NT2/D1 (cell line): ENCODE measurements around the gene CAPN9.

Experiments used
- SUZ12 ChIP-seq: IDR thresholded peaks from 2 replicates; pipeline ENCODE4 v1.6.1; 2011; ENCODE audit not compliant: insufficient read length, insufficient read depth; ENCODE audit errors: extremely low read depth
- YY1 ChIP-seq: IDR thresholded peaks from 2 replicates; pipeline ENCODE4 v1.6.1; 2011; ENCODE audit not compliant: insufficient read length, insufficient read depth

DNA sequence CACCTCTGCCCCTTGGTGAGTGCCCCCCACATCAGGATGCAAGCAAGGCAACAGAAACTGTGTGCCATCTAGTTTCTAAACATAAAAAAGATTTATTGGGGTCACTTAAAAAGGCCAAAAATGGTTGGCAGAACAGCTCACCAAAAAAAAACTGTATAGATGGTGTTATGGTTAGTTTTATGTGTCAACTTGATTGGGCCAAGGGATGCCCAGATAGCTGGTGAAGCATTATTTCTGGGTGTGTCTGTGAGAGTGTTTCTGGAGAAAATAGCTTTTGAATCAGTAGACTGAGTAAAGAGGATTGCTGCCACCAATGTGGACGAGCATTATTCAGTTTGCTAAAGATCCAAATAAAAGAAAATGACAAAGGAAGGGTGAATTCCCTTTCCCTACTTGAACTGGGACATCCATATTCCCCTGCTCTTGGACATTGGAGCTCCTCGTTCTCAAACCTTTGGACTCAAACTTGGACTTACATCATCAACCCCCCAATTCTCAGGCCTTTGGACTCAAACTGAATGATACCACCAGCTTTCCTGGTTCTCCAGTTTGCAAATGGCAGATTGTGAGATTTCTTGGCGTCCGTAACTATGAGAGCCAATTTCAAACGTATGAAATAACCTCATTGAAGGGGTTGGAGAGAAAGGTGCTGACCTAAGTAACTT is 16.9 kb downstream of the CAPN9 start:
- TF ChIP-seq YY1 (no peak), SUZ12 (no peak)
